Measurements from ENCODE around the gene PUSL1.

Gene PUSL1

DNA sequence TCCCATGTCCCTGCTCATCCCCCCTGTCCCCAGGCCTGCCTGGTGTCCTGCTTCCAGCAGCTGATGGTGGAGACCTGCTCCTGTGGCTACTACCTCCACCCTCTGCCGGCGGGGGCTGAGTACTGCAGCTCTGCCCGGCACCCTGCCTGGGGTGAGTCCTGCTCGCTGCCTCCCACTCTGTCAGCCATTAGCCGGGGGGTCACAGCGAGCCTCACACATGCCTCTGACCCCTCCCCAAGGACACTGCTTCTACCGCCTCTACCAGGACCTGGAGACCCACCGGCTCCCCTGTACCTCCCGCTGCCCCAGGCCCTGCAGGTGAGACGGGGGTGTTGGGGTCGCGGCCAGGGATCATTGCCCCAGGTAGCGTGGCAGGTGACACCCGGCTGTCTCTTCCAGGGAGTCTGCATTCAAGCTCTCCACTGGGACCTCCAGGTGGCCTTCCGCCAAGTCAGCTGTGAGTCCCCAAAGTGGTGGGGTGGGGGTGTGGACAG, 18.1 kb upstream of the PUSL1 start:
- DNase-seq (ENCODE audit: low read depth) = peak; percentile 55
- TF ChIP-seq, protein P1, sequence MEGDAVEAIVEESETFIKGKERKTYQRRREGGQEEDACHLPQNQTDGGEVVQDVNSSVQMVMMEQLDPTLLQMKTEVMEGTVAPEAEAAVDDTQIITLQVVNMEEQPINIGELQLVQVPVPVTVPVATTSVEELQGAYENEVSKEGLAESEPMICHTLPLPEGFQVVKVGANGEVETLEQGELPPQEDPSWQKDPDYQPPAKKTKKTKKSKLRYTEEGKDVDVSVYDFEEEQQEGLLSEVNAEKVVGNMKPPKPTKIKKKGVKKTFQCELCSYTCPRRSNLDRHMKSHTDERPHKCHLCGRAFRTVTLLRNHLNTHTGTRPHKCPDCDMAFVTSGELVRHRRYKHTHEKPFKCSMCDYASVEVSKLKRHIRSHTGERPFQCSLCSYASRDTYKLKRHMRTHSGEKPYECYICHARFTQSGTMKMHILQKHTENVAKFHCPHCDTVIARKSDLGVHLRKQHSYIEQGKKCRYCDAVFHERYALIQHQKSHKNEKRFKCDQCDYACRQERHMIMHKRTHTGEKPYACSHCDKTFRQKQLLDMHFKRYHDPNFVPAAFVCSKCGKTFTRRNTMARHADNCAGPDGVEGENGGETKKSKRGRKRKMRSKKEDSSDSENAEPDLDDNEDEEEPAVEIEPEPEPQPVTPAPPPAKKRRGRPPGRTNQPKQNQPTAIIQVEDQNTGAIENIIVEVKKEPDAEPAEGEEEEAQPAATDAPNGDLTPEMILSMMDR (IDR thresholded peaks at IDR 0.05; ENCODE audit: insufficient read depth, low read depth, low read length, missing control alignments) = peak; percentile 62
- H3K4me3 ChIP-seq (ENCODE audit: low read length) = no peak overlapping the region

DNA sequence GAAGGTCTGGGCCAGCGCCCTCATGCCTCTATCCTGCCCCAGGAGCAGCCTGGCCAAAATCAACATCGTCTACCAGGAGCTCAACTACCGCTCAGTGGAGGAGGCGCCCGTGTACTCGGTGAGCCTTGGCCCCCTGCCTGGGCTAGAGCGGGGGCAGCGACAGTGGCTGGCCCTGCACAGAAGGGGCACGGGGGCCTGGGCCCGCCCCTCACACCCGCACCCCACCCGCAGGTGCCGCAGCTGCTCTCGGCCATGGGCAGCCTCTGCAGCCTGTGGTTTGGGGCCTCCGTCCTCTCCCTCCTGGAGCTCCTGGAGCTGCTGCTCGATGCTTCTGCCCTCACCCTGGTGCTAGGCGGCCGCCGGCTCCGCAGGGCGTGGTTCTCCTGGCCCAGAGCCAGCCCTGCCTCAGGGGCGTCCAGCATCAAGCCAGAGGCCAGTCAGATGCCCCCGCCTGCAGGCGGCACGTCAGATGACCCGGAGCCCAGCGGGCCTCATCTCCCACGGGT, 17.3 kb upstream of the PUSL1 start:
- TF ChIP-seq, protein P1 (IDR thresholded peaks at IDR 0.05; ENCODE audit: insufficient read depth, low read depth, low read length, missing control alignments) = no peak
- DNase-seq (ENCODE audit: low read depth) = no peak
- no peak overlapping the region for H3K4me3 ChIP-seq (ENCODE audit: low read length)

DNA sequence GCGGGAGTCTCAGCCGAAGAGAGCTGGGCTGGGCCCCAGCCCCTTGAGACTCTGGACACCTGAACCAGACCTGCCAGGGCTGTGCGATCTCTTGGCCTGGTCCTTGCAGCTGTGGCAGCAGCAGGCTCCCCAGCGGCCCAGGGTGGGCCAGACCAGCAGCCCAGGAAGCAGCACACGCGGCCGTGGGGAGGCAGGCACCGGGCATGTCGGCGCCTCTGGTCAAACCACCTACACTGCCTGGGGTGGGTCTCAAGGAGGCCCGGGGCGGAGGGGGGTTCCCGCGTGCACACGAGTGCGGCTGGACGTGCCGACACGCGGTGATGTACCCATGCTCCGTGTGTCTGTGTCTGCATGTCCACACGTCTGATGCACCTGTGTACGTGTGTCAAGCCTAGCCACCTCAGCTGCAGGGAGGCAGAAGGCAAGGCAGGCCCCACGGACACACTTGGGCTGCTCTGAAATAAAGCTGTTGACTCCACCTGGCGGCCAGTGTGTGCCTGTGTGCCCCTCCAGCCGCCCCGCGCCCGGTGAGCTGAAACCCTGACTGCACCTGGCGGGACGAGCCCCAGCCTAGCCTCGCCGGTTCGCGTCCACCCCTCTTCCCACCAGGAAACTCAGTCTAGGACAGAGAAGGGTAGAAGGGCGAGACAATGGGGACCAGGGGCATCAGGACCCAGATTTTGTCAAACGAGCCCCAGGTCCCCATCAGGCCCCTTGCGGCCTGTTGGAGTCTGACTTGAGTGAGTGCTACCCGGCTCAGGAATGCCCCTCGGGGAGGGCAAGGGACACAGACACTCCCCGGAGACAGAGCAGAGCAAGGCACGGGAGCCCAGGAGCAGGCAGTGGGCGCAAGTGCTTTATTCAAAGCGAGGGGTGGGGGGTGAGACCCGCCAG, 16.6 kb upstream of the PUSL1 start:
- no peak overlapping the region for H3K4me3 ChIP-seq (ENCODE audit: low read length)
- TF ChIP-seq, protein P1 (IDR thresholded peaks at IDR 0.05; ENCODE audit: insufficient read depth, low read depth, low read length, missing control alignments) = peak; percentile 71
- DNase-seq (ENCODE audit: low read depth) = peak; percentile 86

- TF ChIP-seq, protein P1 (IDR thresholded peaks at IDR 0.05; ENCODE audit: insufficient read depth, low read depth, low read length, missing control alignments) = no peak
- H3K4me3 ChIP-seq (ENCODE audit: low read length) = no peak overlapping the region
- no peak for DNase-seq (ENCODE audit: low read depth)
These were observed 16.0 kb upstream of the PUSL1 start for GRCh38 chr1:1292442-1292779.

GRCh38 chr1:1292851-1293250, 15.5 kb upstream of the PUSL1 start:
- TF ChIP-seq, protein P1 (IDR thresholded peaks at IDR 0.05; ENCODE audit: insufficient read depth, low read depth, low read length, missing control alignments) = no peak
- no peak overlapping the region for H3K4me3 ChIP-seq (ENCODE audit: low read length)
- DNase-seq (ENCODE audit: low read depth) = no peak

DNA sequence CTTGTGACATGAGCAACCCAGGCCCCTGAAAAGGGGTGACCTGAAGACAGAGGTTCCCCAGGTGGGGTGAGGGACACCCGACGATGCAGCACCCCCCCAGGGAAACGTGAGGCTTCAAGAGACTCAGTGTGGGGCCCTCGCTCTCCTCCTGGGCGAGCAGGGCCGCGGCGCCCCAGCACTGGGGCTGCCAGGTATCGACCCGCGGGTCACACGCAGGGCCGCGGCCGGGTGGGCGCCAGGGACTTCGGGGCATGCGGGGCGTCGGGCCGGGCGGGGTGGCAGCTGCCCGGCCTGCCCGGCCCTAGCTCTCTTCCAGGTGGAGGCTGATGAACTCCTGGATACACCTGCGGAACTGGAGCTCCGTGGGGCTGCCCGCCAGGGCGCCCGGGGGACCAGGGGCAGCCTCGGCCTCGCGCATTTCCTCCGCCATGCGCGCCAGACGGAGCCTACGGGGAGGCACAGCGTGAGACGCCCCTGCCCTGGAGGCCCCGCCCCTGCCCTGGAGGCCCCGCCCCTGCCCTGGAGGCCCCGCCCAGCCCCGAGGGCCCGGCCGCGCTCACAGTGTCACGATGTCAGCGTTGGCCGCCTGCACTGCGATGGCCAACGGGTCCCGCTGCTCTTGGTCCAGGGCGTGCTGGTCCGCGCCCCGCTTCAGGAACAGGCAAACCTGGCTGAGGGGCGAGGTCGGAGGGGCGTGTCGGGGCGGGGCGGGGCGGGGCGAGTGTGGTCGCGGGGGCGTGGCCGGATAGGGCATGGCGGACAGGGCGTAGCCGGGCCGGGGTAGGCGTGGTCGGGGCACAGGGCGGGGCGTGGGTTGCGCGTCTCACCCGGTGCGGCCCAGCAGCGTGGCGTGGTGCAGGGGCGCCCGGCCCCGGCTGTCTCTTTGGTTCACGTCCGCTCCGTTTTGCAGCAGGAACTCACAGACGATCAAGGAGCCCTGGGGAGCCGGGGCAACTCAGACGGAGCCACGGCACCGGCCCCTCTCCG, 14.8 kb upstream of the PUSL1 start:
- DNase-seq (ENCODE audit: low read depth) = no peak
- TF ChIP-seq, protein P1 (IDR thresholded peaks at IDR 0.05; ENCODE audit: insufficient read depth, low read depth, low read length, missing control alignments) = no peak
- no peak overlapping the region for H3K4me3 ChIP-seq (ENCODE audit: low read length)

Data from epithelial cell of esophagus (primary cell).